Retinal pigment epithelial cell (primary cell): ENCODE measurements around the gene CMTR2.

Experiments used
- DNase-seq: peaks from one replicate; pipeline ENCODE4 v3.0.0-alpha.2; 2010; ENCODE audit warnings: low read depth
- H3K4me3 ChIP-seq: 2 replicates; pipeline ENCODE4 v1.5.1; 2011; ENCODE audit warnings: mild to moderate bottlenecking, low read length, control low read depth, moderate library complexity
- CTCF ChIP-seq: conservative IDR thresholded peaks from 2 replicates; pipeline ENCODE4 v1.5.1; 2011; ENCODE audit warnings: low read depth, low read length, control low read depth, inconsistent platforms

The CMTR2 gene

DNA sequence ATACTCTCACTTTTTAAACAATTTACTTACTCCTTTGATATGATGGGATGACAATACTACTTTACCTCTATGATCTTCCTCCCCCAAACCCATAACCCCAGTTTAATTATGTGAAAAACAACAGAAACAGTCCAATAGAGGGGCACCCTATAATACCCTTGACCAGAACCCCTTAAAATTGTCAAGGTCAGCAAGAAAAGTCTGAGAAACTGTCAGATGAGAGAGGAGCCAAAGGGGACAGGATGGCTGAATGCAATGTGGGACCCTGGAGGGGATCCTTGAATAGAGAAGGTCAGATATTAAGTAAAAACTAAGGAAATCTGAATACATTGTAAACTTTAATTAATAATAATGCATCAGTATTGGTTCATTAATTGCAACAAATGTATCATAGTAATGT, 42.9 kb downstream of the CMTR2 start:
- H3K4me3 ChIP-seq = no peak overlapping the region
- TF ChIP-seq CTCF = no peak
- no peak for DNase-seq

GRCh38 chr16:71244521-71244920, 44.7 kb downstream of the CMTR2 start:
- no peak for DNase-seq
- no peak for TF ChIP-seq CTCF
- no peak overlapping the region for H3K4me3 ChIP-seq

DNA sequence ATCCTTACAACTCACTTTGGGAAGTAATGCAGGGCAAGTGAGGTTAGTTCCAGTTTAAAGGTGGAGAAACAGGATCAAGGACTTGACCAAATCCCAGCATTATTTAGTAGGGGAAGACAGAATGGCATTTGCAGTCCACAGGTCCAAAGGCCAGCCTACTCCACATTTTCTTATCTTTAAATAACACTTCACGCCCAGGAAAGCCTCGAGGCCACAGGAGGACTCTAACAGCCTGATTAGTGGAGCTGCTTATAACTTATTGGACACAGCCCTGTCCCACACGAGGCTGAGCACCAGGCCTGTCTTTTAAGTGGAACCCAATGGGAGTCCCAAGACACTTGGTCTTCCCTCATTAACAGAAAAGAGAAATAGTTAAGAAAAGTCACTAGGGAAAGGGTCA, 46.6 kb downstream of the CMTR2 start:
- DNase-seq = no peak
- TF ChIP-seq CTCF = no peak
- no peak overlapping the region for H3K4me3 ChIP-seq

DNA sequence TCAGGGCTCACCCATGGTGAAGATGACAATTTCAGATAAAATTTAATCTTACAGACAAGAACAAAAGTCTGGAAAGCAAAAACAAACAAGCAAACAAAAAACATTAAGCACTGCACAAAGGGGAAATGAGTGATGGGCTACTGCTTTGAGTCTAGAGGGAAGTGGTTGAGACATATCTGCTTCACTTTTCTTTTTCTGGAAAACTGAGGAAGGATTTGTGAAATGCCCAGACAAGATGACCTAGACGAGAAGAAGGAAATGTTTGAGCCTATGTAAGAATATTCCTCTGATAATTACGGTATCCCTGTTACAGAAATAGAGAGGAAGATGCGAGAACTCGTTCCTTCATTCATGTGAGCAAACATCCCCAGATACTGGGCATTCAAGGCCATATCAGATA, 47.2 kb downstream of the CMTR2 start:
- no peak for DNase-seq
- no peak for TF ChIP-seq CTCF

More for the DNA sequence above, 47.2 kb downstream of the CMTR2 start:
- no peak overlapping the region for H3K4me3 ChIP-seq
